Kasumi-1 (cell line): ENCODE data around the gene NCK2.
A peak's percentile ranks its signal among the peaks of the same experiment; 100 is the strongest.
"Not testable (repeated sequence)": the region's sequence is repeated elsewhere in the genome, so short reads cannot be mapped to it uniquely, and the experiment has no call there.

ENCODE experiments used
- DNase-seq, 2 experiments: peaks; one replicate each; lab custom pipeline; 2025; lab: John Stamatoyannopoulos, UW

Gene NCK2

DNA sequence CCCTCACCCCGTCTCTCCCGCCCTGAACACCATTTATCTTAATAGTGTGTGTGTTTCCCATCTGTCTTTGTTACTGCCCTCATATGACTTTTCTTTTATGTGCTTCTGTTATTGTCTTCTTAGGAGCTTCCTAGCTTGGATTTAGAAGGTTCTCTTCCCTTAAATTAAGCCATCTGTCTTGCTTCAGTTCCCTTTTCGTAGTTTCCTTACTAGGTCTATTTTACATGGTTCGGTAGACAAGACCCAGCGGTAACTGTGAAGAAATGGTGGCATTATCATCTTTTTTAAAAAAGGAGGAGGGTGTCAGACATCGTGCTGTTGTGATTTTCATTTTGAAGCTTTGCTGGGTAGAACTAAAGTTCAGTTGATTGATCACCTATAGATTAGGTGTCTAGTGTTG is 10.3 kb downstream of the NCK2 start:
- peak in 1 of 2 experiments; percentile 14 for DNase-seq

DNA sequence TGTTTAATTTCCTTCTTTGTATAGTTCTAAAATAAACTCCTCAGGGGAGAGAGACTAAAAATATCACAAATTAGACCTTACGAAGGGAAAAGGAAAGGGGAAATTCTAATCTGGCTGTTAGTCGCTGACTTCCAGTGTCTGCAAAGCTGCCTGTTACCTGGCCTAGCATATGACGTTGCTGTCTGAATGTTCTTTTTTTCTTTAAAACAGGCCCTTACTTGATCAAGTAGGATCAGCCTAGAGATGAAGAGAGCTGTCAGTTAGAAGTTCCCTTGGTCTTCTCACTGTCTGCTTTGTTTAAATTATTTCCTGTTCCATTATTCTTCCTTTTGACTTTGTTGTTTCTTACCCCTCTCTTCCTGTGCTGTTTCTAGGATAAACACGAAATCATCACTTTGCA is 11.2 kb downstream of the NCK2 start:
- DNase-seq, result no peak

DNA sequence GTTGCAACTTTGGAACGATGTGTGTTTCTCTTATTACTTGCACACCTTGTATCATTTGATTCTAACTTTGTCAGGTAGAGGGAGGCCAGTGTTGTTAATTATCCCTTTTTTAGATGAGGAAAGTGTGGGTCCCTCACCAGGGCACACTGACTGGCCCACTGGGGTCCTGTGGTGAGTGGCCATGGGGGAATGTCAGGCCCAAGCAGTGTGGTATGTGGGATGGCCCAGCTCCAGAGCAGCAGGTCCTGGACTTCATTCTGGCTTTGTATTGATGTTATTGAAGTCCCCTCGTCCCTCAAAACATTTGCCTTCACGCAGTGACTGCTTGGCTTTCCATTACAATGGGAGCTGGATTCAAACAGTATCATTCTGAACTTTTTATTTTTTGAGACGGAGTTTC is 11.7 kb downstream of the NCK2 start:
- DNase-seq, result no peak

DNA sequence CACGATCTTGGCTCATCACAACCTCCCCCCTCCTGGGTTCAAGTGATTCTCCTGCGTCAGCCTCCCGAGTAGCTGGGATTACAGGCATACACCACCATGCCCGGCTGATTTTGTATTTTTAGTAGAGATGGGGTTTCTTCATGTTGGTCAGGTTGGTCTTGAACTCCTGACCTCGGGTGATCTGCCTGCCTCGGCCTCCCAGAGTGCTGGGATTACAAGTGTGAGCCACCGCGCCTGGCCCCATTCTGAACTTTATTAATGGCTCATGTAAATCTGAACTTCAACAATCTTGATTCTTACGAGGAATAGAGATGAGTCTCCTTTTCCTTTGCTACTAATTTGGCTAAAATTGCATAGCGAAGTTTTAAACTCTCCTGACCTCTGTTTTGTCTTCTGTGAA is 12.2 kb downstream of the NCK2 start:
- DNase-seq, result not testable (repeated sequence)

DNA sequence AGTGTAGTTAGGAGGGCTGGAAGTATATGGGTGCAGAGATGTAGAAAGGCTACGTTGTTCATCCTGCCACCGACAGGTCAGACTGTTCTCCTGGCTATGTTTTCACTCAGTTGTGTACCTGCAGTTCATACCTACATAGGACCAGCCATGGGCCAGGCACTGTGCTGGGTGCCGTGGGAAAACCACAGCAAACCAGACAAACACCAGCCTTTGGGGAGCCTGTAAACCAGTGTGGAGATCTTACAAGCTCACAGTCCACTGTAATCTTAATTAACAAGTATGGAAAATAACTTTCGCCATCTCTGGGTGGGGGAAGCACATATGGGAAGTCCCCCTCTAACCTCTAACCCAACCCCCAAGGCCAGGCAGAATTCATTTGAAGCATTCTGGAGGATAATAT is 12.7 kb downstream of the NCK2 start:
- no peak for DNase-seq

DNA sequence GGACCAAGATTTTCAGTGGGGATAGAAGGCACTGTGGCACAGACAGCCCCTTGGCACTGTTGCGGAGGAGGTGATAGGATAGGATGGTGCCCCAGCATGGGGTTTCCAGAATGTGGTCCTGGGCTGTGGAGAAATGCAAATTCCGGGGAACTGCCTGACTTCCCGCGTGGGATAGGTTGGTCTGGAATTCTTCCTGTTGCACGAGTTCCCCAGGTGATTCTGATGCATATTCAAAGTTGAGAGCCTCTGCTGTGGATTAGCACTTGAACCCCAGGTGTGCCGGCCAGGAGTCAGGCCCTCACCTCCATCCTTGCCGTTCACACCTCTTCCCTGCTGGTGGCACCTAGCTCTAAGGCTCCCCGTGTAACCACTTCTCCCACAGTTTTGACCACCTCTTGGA is 15.5 kb downstream of the NCK2 start:
- no peak for DNase-seq

DNA sequence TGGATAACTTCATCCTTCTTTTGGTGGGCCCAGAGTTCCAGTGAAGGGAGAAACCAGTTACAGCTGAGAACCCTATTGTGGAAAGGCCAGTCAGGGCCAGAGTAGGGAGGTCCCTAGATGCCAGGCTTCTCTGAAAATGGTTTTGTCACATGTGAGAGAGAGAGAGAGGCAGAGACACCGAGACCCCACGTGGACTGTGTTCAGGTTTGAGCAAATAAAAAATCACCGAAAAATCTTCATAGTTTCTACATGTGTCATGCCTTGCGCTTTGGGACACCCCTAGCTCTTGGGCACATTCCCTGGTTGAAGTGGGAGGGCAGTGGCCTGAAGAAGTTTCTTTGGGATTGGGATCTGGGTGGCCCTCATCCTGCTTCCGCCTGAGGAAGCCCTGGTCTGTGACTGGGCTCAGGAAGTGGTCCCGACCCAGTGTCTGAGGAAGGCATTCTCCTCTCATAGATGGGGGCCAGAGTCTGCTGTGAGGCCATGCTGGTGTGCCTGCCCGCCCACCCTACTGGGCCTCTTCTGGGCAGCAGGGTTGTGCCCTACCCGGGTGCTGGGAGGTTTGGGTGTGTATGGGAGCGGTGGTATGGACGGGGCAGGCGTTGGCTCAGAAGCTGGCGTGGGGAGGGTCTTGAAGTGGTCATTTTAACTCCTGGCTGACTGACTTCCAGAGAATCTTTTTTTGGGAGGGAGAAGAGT is 16.1 kb downstream of the NCK2 start:
- DNase-seq, result no peak

DNA sequence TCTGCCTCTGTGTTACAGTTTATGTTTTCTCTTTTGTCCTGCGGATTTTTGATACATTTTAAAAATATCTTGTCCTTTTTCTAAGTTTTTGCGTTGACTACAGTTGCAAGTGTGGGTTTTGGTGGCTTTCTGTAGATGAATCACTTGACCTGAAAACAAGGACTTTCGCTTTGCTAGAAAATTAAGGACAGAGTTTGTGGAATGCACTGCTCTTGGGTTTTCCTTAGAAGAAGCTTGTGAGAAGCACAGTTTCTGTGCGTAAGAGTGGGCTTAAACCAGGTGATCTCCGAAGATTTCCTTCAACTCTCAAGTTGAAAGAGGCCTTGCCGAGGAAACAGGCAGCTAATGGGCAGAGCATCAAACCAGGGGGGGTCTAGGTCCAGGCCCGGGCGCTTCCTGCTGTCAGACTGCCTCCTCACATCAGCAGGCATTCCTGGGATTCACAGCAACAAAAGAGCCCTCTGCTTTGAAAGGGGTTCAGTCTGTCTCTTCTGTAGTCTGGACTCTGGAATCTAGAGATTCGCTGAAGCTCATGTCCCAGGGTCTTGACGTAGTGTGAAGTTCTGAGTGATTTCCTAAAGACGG is 17.3 kb downstream of the NCK2 start:
- no peak for DNase-seq

DNA sequence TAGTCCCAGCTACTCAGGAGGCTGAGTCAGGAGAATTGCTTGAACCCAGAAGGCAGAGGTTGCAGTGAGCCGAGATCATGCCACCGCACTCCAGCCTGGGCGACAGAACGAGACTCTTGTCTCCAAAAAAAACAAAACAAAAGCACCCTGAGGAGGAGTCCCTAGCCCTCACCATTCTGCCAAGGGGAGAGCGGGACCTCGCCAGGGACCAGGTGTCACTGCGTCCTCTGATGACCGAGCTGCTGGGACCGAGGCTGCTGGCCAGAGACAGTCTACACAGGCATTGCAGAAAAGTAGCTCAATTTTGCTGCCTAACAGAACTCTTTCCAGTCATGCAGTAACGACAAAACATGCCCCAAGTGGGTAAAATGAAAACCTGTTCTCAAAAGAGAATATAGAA is 18.4 kb downstream of the NCK2 start:
- DNase-seq, result no peak

DNA sequence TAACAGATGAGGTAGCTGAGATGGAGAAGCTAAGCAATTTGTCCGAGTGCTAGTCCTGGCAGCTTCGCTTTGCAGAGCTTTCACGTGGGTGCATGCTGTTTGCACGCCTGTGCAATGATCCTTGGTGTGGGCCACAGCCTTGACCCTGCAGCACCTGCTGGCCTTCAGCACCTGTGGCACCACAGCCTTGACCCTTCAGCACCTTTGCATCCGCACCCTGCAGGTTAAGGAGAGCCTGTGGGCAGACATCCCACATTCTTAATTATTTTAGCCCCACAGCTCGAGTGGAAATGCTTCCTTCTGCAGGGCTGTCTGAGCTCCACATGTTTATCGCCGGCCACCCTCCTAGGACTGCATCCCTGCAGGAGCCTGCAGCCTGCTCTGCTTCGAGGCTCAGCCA is 19.3 kb downstream of the NCK2 start:
- no peak for DNase-seq

DNA sequence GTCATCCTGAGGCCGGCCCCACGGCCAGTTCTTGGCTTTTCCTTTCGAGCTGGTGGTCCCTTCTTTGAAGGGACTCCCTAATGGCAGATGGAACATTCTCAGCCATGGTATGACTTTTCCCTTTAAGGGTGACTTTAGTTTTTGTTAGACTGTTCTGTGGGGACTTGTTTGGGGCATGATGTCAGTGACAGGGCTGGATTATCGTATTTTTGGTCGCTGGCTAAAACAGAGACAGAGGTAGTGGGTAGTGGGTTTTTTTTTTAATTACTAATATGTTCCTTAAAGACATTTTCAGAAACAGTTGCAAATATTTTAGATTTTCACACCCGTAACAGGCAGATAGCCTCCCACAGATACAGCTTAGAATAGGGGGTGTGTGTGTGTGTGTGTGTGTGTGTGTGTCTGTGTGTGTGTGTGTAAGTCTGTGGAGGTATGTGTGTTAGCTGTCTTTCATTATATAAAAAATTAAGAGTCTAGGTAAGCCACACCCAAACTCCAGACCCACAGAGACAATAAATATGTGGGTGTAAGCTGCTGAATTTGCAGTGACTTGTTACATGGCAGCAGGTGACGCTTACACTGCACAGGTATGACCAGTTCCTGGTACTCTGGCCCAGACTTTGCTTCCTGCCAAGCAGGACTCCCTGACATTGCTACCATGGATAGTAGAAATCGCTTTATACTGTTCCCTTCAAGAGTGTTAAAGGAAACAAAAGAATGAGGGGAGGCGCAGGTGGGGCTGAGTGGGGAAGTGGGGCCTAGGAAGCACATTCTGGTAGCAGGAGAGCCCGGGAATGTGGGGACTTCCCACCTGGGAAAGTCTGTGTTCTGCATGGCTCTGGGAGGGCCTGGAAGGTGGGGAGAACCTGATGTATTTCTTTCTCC is 20.9 kb downstream of the NCK2 start:
- no peak for DNase-seq

DNA sequence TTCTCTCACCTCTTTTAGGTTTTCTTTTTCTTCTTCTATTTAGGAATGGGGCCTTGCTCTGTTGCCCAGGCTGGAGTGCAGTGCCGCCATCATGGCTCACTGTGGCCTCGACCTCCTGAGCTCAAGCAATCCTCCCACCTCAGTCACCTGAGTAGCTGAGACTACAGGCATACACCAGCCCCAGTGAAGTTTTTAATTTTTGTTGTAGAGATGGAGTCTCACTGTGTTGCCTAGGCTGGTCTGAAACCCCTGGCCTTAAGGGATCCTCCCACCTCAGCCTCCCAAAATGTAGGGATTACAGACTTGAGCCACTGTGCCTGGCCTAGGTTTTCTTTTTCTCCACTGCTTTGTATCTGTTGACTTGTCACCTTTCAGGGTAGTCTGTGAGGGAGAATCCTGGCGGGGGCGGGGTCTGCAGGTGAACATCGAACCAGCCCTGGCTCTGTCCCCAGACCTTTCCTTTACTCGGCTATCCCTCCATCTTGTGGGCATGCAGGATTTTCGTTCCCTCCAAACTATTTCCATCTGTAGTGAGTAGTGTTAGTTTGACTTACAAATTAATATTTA is 21.7 kb downstream of the NCK2 start:
- DNase-seq, result no peak

DNA sequence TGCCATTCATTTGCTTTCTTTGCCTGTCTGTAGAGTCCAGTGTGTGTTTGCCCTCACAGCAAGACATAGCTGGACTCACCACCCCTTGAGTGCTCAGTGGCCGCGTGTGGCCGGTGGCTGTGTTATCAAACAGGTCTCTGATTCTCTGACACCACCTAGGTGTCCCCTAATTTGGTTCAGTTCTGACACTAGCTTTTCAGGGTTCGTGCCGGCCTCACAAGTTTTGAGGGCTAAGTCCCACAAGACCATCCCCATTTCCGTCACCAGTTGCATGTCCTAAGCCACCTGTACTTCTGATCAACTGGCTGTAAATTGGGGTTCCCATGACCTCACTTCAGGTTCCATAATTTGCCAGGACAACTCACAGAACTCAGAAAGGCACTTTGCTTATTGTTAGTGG is 23.5 kb downstream of the NCK2 start:
- DNase-seq, result no peak

DNA sequence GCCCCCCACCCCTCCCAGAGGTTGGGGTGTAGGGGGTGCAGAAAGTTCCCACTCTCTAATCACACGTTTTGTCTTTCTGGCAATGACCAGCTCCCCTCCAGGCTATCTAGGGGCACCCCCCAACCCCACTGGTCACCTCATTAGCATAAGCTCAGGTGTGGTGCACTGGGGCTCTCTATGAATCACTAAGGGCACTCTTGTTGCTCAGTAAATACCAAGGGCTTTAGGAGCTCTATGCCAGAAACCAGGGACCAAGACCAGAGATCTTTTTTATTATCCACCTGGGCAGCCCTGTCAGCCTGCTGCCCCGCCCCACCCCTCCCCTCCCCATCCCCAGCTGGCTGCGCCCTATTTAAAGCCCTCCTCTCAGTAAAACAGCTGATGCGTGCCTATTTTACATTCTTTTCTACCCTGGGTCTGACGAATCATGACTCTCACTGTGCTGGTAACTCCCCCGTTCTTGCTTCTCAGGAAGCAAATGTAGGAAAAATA is 24.3 kb downstream of the NCK2 start:
- no peak for DNase-seq

DNA sequence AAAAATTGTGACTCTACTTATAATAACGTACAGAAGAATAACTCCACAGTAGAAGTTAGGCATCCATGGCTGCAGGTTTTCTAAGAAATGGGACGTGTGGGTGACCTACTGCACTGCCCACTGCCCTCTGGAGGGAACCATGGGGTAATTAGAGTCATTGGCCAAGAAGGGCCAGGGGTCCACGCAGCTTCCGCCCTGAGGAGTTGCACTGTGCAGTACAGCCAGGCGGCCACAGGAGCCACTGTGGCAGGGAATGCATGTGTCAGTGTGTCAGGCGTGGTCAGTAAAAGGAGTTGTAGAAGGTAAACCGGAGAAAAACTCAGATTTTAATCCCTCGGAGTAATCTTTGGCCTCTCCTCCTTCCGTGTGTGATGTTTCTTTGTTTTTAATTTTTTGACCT is 24.8 kb downstream of the NCK2 start:
- no peak for DNase-seq

DNA sequence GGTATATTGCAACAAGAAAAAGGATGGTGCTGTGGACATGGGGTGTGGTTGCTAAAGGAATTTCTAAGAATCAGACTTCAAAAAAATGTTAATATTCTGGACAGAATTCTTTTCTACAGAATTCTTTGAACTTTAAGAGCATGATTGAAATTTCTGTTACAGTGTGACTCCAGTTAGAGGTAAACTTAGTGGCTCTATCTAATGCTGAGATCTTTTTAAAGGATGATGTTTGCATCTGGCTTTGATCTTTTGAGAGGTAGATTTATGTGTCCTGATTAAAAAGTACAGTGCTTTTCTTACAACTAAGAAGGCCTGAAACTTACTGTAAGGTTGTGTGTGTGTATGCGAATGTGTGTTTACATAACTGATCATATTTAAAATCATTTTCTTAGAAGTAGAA is 25.4 kb downstream of the NCK2 start:
- DNase-seq, result no peak

DNA sequence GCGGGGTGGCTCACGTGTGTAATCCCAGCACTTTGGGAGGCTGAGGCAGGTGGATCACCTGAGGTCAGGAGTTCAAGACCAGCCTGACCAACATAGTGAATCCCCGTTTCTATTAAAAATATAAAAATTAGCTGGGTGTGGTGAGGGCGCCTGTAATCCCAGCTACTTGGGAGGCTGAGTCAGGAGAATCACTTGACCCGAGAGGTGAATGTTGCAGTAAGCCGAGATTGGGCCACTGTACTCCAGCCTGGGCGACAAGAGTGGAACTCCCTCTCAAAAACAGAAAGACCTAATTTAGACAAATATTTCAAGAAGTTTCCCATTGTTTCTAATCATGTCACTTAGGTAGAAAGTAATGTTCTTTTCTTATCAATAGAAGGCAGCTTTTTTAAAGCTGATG is 26.6 kb downstream of the NCK2 start:
- DNase-seq, result not testable (repeated sequence)

DNA sequence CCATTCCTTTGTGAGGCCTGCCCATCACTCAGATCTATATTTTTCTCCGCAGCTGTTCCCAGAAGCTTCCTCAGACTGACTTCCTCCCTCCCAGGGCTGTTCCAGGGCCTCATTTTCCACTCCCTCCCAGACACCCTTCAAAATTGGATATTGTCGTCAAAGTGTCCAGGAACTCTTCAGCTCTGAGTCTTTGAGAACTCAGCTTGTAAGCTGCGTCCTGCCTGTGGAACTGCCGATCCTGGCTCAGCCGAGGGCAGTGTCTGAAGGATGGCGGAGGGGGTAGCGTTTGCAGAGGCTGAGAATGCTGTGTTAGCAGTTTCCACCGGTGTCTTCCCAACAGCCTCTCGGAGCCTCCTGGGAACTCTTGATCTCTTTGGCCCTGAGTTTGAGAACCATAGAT is 27.1 kb downstream of the NCK2 start:
- no peak for DNase-seq

DNA sequence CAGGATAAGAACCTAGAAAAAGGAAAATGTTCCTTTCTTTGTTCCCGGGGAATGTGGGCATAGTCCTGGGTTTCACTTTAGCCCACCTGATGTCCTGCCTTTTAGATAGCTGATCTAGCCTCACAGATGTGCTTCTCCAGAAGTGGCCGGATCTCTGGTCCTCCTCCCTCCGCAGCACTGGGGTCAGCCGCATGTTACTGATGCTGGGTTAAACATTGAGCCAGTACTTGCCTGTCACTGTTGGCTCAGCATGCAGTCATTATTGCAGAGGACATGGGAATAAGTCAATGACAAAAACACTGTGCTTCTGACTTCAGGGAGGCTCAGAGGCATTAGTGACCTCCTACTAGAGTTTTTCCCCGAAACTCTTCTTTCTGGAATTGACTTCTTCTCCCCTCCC is 27.6 kb downstream of the NCK2 start:
- no peak for DNase-seq

DNA sequence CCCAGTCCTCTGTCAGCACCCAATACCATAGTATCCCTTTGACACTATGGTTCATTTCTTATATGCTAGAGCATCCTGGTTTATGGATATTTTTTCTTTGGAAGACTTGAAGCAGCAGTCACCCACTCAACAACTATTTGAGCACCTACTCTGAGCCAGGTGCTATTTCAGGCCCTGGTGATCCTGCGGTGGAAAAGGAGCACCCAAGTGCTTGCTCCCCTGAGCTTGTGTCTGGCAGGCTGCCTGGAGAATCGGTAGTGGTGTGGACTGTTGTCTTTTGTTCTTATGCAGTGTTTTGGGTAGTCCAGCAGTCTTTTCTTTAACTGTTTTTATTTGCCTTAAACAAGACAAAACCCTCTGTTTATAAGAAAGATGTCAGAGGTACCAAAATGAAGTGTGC is 28.9 kb downstream of the NCK2 start:
- no peak for DNase-seq

DNA sequence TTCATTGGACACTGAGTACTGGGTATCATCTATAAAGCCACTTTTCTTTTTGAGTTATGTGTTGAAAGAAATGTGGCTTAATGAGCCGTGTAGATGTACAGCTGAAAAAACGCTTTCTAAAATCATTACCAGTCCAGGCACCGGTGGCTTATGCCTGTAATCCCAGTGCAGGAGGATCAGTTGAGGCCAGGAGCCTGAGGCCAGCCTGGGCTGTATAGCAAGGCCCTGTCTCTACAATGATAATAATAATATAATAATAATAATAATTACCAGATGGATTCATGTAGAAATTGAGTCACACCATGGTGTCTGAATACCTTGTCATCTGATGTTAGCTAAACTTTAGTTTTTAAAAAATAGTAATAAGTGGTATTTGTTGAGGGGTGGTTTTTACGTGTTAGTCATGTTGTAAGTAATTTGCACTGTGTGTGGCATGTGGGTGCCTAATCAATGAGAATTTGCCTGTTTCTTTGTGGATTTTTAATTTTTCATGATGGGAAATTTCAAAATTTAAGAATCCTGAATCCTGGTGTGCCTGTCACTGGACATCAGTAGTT is 30.1 kb downstream of the NCK2 start:
- no peak for DNase-seq

DNA sequence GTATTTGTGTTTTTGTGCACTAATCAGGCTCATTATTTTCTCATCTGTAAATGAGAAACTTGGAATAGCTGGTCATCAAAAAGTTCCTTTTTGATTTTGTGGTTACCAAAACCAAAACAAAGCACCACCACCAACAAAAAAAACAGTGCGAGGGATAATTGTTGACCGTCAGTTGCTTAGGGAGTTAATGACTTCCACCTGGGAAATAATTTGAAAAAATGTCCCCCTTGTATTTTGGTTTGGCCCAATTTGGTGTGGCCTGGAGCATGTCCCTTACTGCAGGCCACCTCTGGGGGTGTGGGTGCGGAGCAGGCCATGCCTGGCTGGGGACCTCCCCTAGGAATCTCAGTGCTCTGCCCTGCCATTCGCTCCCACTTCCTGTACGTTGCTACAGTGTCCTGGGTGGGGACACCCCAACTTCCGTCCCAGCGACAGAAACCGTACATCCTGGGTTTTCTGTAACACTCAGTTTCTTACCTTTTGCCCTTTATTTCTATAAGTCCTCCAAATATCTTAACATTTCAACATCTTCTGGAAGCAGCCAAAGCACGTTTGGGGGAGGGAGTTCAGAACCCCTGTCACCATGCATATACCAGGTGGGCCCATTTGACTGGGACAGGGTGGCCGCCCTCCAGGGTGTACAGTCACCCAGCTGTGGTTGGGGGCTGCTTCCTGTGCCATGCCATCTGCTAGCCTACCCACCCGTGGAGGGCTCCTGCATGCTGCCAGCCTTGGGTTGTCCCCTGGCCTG is 31.3 kb downstream of the NCK2 start:
- peak; percentile 71 to 72 for DNase-seq
